Measurements from ENCODE around the gene PLXNC1.

DNA sequence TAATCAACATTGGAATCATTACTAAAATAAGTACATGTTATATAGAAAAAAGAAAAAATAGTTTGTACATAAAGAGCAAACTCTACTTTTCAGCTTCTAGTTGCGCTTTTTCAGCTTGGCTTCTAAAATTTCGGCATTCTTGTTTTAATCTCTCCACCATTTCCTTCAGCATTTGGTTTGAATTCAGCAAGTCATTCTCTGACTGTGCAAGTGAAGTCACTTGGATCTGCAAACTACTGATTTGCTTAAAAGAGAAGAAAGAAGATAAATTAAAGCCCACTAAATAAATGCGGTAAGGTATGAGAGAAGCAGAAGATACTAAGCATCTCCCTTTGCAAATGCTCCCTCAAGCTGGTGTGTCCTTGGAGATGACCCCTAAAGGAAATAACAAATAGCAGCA lies 185.0 kb downstream of the PLXNC1 start:
- no peak for TF ChIP-seq POLR2A (IDR thresholded peaks at IDR 0.05)
- no peak for TF ChIP-seq CTCF (IDR thresholded peaks at IDR 0.05)
- no peak for TF ChIP-seq EP300 (IDR thresholded peaks at IDR 0.05)
